ENCODE results near the gene SLC25A19.

SLC25A19 gene

GRCh38 chr17:75241502-75241901, 47.7 kb downstream of the SLC25A19 start:
- no peak for DNase-seq (ENCODE audit: low read depth)

- no peak for DNase-seq (ENCODE audit: low read depth)
Observed at GRCh38 chr17:75241143-75241430, 48.1 kb downstream of the SLC25A19 start.

- no peak for DNase-seq (ENCODE audit: low read depth)
Observed at GRCh38 chr17:75240394-75241142, 48.7 kb downstream of the SLC25A19 start.

GRCh38 chr17:75239778-75240393, 49.3 kb downstream of the SLC25A19 start:
- DNase-seq (ENCODE audit: low read depth), result no peak

- no peak for DNase-seq (ENCODE audit: low read depth)
Observed at GRCh38 chr17:75239214-75239613, 50.0 kb downstream of the SLC25A19 start.

GRCh38 chr17:75238684-75239191, 50.5 kb downstream of the SLC25A19 start:
- DNase-seq (ENCODE audit: low read depth), result peak; percentile 35

GRCh38 chr17:75238020-75238580, 51.1 kb downstream of the SLC25A19 start:
- DNase-seq (ENCODE audit: low read depth), result no peak

- no peak for DNase-seq (ENCODE audit: low read depth)
Observed at GRCh38 chr17:75237100-75238014, 51.9 kb downstream of the SLC25A19 start.

GRCh38 chr17:75232786-75233185, 56.4 kb downstream of the SLC25A19 start:
- DNase-seq (ENCODE audit: low read depth), result no peak

GRCh38 chr17:75231741-75232464, 57.3 kb downstream of the SLC25A19 start:
- DNase-seq (ENCODE audit: low read depth), result no peak

GRCh38 chr17:75231071-75231470, 58.2 kb downstream of the SLC25A19 start:
- DNase-seq (ENCODE audit: low read depth), result no peak

- DNase-seq (ENCODE audit: low read depth), result no peak
Observed at GRCh38 chr17:75228847-75229246, 60.4 kb downstream of the SLC25A19 start.

- DNase-seq (ENCODE audit: low read depth), result no peak
Observed at GRCh38 chr17:75228305-75228704, 60.9 kb downstream of the SLC25A19 start.

GRCh38 chr17:75227729-75228128, 61.5 kb downstream of the SLC25A19 start:
- DNase-seq (ENCODE audit: low read depth), result no peak

GRCh38 chr17:75225016-75225415, 64.2 kb downstream of the SLC25A19 start:
- DNase-seq (ENCODE audit: low read depth), result no peak

Measured in stimulated activated CD8-positive, alpha-beta memory T cell treated with anti-CD3 and anti-CD28 coated beads, Interleukin-12 subunit alpha, Interleukin-12 subunit beta, amount 100 ng/mL, for 4 hours (primary cell).